ENCODE data around the gene KRT15. TPM values are rescaled to one million over a fixed set of nuclear protein-coding genes. Genes with fewer than 3 reads are reported as not detected.

Gene KRT15
- total and polyA plus RNA-seq, 10 of the 15 experiments (the other 5 are each of a cell fraction or from before 2014, with no cell fraction given): 0.06 to 0.17 TPM; not detected in 8

GRCh38 chr17:41537990-41538389, 19.3 kb upstream of the KRT15 start:
- SMC1A ChIA-PET (ENCODE audit: uncharacterized antibody, unreplicated experiment): no interaction called here
- CTCF ChIA-PET: no interaction called here
- POLR2A ChIA-PET: no interaction called here
- no peaks in the 10 kb centered on the region for H3K9me3 ChIP-seq (replicated peaks; ENCODE audit: control insufficient read depth, insufficient read depth, low read length)
- TF ChIP-seq TAF1 (IDR thresholded peaks at IDR 0.05; ENCODE audit: borderline replicate concordance, low read depth, low read length) (no peak), TARDBP (IDR thresholded peaks at IDR 0.05; ENCODE audit: borderline replicate concordance) (no peak), ZBTB40 (IDR thresholded peaks at IDR 0.05; ENCODE audit: borderline replicate concordance) (no peak), EZH2 (IDR thresholded peaks at IDR 0.05; ENCODE audit: borderline replicate concordance, control insufficient read depth, low read depth, low read length) (no peak), MTA2 (IDR thresholded peaks at IDR 0.05; ENCODE audit: low read depth) (no peak), HDAC2 (IDR thresholded peaks at IDR 0.05) (no peak), MYC (IDR thresholded peaks at IDR 0.05; ENCODE audit: insufficient read depth, insufficient read length, insufficient replicate concordance, low read length, severe bottlenecking) (no peak), E4F1 (IDR thresholded peaks at IDR 0.05; ENCODE audit: borderline replicate concordance, partially characterized antibody) (no peak), SREBF1 (IDR thresholded peaks at IDR 0.05; ENCODE audit: low read length) (no peak), BHLHE40 (IDR thresholded peaks at IDR 0.05; ENCODE audit: borderline replicate concordance in 1 of 2, low read depth in 2 of 2, low read length in 1 of 2) (no peak), CBX5 (IDR thresholded peaks at IDR 0.05; ENCODE audit: low read depth) (no peak), BCL3 (IDR thresholded peaks at IDR 0.05; ENCODE audit: borderline replicate concordance, insufficient read depth, low read depth, low read length, poor library complexity, severe bottlenecking) (no peak), ELK1 (IDR thresholded peaks at IDR 0.05; ENCODE audit: low read depth, low read length) (no peak)
- intact Hi-C loops (cut with micrococcal nuclease; ENCODE audit: unreplicated experiment) (no loop called here), in situ Hi-C loops (cut with MboI) (no loop called here)
- no peak overlapping the region for H3K27ac ChIP-seq (ENCODE audit: control insufficient read depth, insufficient read depth)
- H4K20me1 ChIP-seq (ENCODE audit: control insufficient read depth, insufficient read depth): no peaks in the 10 kb centered on the region
- RAD21 ChIA-PET (ENCODE audit: unreplicated experiment): no interaction called here
- FAIRE-seq: no peak
- H3K9ac ChIP-seq (ENCODE audit: control insufficient read depth, insufficient read depth, low read length): no peak overlapping the region
- 39% methylated on average over 9 of the region's 9 CpGs for WGBS (ENCODE audit: insufficient coverage, insufficient replicate concordance, low lambda C conversion rate, missing lambda C conversion rate)
- H3K4me3 ChIP-seq: no peak overlapping the region
- H3K79me2 ChIP-seq (ENCODE audit: control insufficient read depth, insufficient read depth, low read length): no peaks in the 10 kb centered on the region
- H3K36me3 ChIP-seq (ENCODE audit: control insufficient read depth in 2 of 2, insufficient read depth in 2 of 2, low read length in 1 of 2): no peaks in the 10 kb centered on the region
- H3K27me3 ChIP-seq (replicated peaks in 1 of 2; ENCODE audit: control insufficient read depth in 2 of 2, insufficient read depth in 2 of 2, low read length in 1 of 2): peaks cover 0 to 2% of the 10 kb centered on the region in 2 experiments; a peak in 2 of 4 replicates
- H2AFZ ChIP-seq (ENCODE audit: control insufficient read depth, low read depth, low read length): no peak overlapping the region
- no peaks in the 10 kb centered on the region for H3K4me1 ChIP-seq (ENCODE audit: control insufficient read depth, insufficient read depth, low read length)
- ATAC-seq: no peak
- no peak overlapping the region for H3K4me2 ChIP-seq (ENCODE audit: control insufficient read depth, insufficient read depth)
- BruUV-seq (replicated peaks): no TSS peak
- DNase-seq (ENCODE audit: low read depth, low spot score): no peak

Data from GM12878 (cell line).